PFSK-1 (cell line): Measurements from ENCODE around the gene CDH24.

Experiments used
- TAF1 ChIP-seq: IDR thresholded peaks from 2 replicates; pipeline ENCODE4 v1.6.1; 2012; ENCODE audit warnings: low read length, control low read depth, borderline replicate concordance; ENCODE audit not compliant: insufficient read depth
- TF ChIP-seq, protein P1 (sequence below), 2 experiments: IDR thresholded peaks; 2 replicates each; pipeline versions ENCODE4 v1.6.1 to v1.8.0; 2011 to 2012; ENCODE audit warnings: low read depth in 2 of 2, low read length in 2 of 2, control low read depth in 1 of 2, inconsistent platforms in 1 of 2, mild to moderate bottlenecking in 1 of 2, moderate library complexity in 1 of 2; ENCODE audit not compliant: insufficient read depth in 1 of 2

DNA sequence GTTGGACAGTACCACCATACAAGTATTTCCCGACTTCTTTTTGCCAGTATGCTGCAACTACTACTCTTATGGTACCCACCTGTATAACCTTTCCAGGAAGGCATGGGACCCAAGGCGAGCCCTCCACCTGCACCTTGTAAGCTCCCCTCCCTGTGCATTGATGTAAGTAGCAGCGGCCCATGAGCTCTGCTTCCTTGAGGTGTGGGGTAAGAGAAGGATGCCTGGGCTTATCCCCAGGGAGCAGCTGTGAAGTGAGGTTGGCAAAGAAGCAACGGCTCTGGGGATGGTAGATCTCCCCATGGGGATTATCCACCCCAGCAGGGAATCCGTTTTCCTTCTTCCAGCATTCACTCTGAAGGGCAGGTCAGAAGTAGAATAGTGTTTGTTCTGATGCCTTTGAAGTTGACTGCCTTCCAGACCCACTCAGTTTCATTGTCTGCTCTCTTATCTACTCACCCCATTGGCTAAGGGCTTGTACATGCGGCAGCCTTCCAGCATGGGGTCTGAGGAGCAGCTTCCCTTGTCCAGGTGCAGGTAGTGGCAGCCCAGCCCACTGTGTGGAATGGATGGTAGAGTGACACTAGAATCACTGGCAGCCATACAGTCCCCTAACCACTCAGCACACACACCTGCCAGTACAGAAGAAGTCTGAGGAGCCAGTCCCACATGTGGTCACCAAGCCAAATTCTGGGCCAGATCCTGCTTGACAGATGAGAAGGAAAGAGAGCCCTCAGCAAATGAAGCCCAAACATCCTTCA lies 44.1 kb upstream of the CDH24 start:
- TF ChIP-seq TAF1, result no peak
- TF ChIP-seq, protein P1, sequence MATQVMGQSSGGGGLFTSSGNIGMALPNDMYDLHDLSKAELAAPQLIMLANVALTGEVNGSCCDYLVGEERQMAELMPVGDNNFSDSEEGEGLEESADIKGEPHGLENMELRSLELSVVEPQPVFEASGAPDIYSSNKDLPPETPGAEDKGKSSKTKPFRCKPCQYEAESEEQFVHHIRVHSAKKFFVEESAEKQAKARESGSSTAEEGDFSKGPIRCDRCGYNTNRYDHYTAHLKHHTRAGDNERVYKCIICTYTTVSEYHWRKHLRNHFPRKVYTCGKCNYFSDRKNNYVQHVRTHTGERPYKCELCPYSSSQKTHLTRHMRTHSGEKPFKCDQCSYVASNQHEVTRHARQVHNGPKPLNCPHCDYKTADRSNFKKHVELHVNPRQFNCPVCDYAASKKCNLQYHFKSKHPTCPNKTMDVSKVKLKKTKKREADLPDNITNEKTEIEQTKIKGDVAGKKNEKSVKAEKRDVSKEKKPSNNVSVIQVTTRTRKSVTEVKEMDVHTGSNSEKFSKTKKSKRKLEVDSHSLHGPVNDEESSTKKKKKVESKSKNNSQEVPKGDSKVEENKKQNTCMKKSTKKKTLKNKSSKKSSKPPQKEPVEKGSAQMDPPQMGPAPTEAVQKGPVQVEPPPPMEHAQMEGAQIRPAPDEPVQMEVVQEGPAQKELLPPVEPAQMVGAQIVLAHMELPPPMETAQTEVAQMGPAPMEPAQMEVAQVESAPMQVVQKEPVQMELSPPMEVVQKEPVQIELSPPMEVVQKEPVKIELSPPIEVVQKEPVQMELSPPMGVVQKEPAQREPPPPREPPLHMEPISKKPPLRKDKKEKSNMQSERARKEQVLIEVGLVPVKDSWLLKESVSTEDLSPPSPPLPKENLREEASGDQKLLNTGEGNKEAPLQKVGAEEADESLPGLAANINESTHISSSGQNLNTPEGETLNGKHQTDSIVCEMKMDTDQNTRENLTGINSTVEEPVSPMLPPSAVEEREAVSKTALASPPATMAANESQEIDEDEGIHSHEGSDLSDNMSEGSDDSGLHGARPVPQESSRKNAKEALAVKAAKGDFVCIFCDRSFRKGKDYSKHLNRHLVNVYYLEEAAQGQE (IDR thresholded peaks at IDR 0.05; ENCODE audit: insufficient read depth in 1 of 2, low read depth in 2 of 2, low read length in 2 of 2), result no peak
